WERI-Rb-1 (cell line): ENCODE measurements around the gene LCK.

ENCODE experiments used
- DNase-seq: peaks from one replicate; pipeline ENCODE4 v3.0.0-alpha.2; 2020
- H3K27ac ChIP-seq: fragments of 250-450 bp; sonication (Bioruptor Pico); 2 replicates; pipeline ENCODE4 v1.5.1; 2020; ENCODE audit warnings: mild to moderate bottlenecking, moderate library complexity
- H3K27me3 ChIP-seq: fragments of 250-450 bp; sonication (Bioruptor Pico); 2 replicates; pipeline ENCODE4 v1.5.1; 2021; ENCODE audit warnings: mild to moderate bottlenecking, low read depth, moderate library complexity; ENCODE audit not compliant: insufficient read depth, severe bottlenecking
- H3K36me3 ChIP-seq: fragments of 250-450 bp; sonication (Bioruptor Pico); 2 replicates; pipeline ENCODE4 v1.5.1; 2020; ENCODE audit warnings: mild to moderate bottlenecking, moderate library complexity
- H3K4me3 ChIP-seq: 2 replicates; pipeline ENCODE4 v1.5.1; 2011; ENCODE audit warnings: low read depth, mild to moderate bottlenecking, control low read depth, low read length
- H3K9me3 ChIP-seq: fragments of 250-450 bp; sonication (Bioruptor Pico); 2 replicates; pipeline ENCODE4 v1.5.1; 2021; ENCODE audit warnings: mild to moderate bottlenecking, moderate library complexity; ENCODE audit not compliant: severe bottlenecking
- CTCF ChIP-seq: IDR thresholded peaks from 2 replicates; pipeline ENCODE4 v1.5.1; 2011; ENCODE audit warnings: low read depth, mild to moderate bottlenecking, control low read depth, inconsistent platforms, low read length

LCK gene

GRCh38 chr1:32331549-32331948 is 80.5 kb downstream of the LCK start:
- Histone ChIP-seq H3K27me3 (no peaks in the 10 kb centered on the region), H3K9me3 (no peaks in the 10 kb centered on the region), H3K4me3 (no peak overlapping the region), H3K36me3 (peaks cover 85% of the 10 kb centered on the region), H3K27ac (no peak overlapping the region)
- TF ChIP-seq CTCF: no peak
- DNase-seq: no peak

GRCh38 chr1:32332290-32333079 is 81.4 kb downstream of the LCK start:
- Histone ChIP-seq H3K27me3 (no peaks in the 10 kb centered on the region), H3K27ac (no peak overlapping the region), H3K9me3 (no peaks in the 10 kb centered on the region), H3K4me3 (no peak overlapping the region), H3K36me3 (peaks cover 77% of the 10 kb centered on the region)
- TF ChIP-seq CTCF: no peak
- no peak for DNase-seq

GRCh38 chr1:32333251-32333963 is 82.3 kb downstream of the LCK start:
- DNase-seq: no peak
- Histone ChIP-seq H3K36me3 (peaks cover 68% of the 10 kb centered on the region), H3K4me3 (no peak overlapping the region), H3K27me3 (no peaks in the 10 kb centered on the region), H3K9me3 (no peaks in the 10 kb centered on the region), H3K27ac (no peak overlapping the region)
- TF ChIP-seq CTCF: no peak

GRCh38 chr1:32334274-32334861 is 83.3 kb downstream of the LCK start:
- no peaks in the 10 kb centered on the region for H3K27me3 ChIP-seq
- H3K27ac ChIP-seq: peak overlapping the region; percentile 93
- H3K4me3 ChIP-seq: peak overlapping the region; percentile 67
- H3K9me3 ChIP-seq: no peaks in the 10 kb centered on the region
- H3K36me3 ChIP-seq: peaks cover 58% of the 10 kb centered on the region
- no peak for DNase-seq
- TF ChIP-seq CTCF: no peak

- H3K27me3 ChIP-seq: no peaks in the 10 kb centered on the region
- DNase-seq: peak; percentile 63
- TF ChIP-seq CTCF: peak; percentile 91
- H3K36me3 ChIP-seq: peaks cover 52% of the 10 kb centered on the region
- peak overlapping the region; percentile 67 for H3K4me3 ChIP-seq
- no peaks in the 10 kb centered on the region for H3K9me3 ChIP-seq
- peak overlapping the region; percentile 93 for H3K27ac ChIP-seq
Measured at GRCh38 chr1:32334864-32335534, 83.9 kb downstream of the LCK start.
